MV-4-11 (cell line): ENCODE data around the gene B9D1.

ENCODE experiments used
- DNase-seq: peaks from one replicate; lab custom pipeline; 2025; lab: John Stamatoyannopoulos, UW

B9D1 gene

GRCh38 chr17:19319771-19320505, 42.6 kb downstream of the B9D1 start:
- no peak for DNase-seq

GRCh38 chr17:19318611-19319010, 43.9 kb downstream of the B9D1 start:
- DNase-seq, result no peak

GRCh38 chr17:19317359-19318095, 45.0 kb downstream of the B9D1 start:
- DNase-seq, result peak; percentile 73

GRCh38 chr17:19316761-19317358, 45.7 kb downstream of the B9D1 start:
- no peak for DNase-seq

GRCh38 chr17:19315104-19315503, 47.4 kb downstream of the B9D1 start:
- DNase-seq, result no peak

- DNase-seq, result no peak
Measured at GRCh38 chr17:19313746-19314651, 48.5 kb downstream of the B9D1 start.

GRCh38 chr17:19313066-19313745, 49.3 kb downstream of the B9D1 start:
- DNase-seq, result no peak

- no peak for DNase-seq
Measured at GRCh38 chr17:19312406-19312805, 50.1 kb downstream of the B9D1 start.

- peak; percentile 87 for DNase-seq
Measured at GRCh38 chr17:19311421-19312215, 50.9 kb downstream of the B9D1 start.

- DNase-seq, result no peak
Measured at GRCh38 chr17:19311016-19311415, 51.5 kb downstream of the B9D1 start.

- DNase-seq, result no peak
Measured at GRCh38 chr17:19310151-19310550, 52.4 kb downstream of the B9D1 start.

- no peak for DNase-seq
Measured at GRCh38 chr17:19309701-19310100, 52.8 kb downstream of the B9D1 start.

- DNase-seq, result no peak
Measured at GRCh38 chr17:19308398-19308797, 54.1 kb downstream of the B9D1 start.

- DNase-seq, result no peak
Measured at GRCh38 chr17:19307521-19307920, 55.0 kb downstream of the B9D1 start.

GRCh38 chr17:19306160-19307111, 56.1 kb downstream of the B9D1 start:
- peak; percentile 93 for DNase-seq

- no peak for DNase-seq
Measured at GRCh38 chr17:19305761-19306159, 56.8 kb downstream of the B9D1 start.

GRCh38 chr17:19305256-19305655, 57.3 kb downstream of the B9D1 start:
- DNase-seq, result peak; percentile 22

- DNase-seq, result no peak
Measured at GRCh38 chr17:19304751-19305150, 57.8 kb downstream of the B9D1 start.

- DNase-seq, result peak; percentile 94
Measured at GRCh38 chr17:19304209-19304608, 58.3 kb downstream of the B9D1 start.
